IPS-11a (cell line): ENCODE data around the gene PDLIM5.

Source experiments
- H3K4me3 ChIP-seq: one replicate; pipeline ENCODE4 v1.5.1; 2013; ENCODE audit warnings: low read depth, low read length, control low read depth

PDLIM5 gene

DNA sequence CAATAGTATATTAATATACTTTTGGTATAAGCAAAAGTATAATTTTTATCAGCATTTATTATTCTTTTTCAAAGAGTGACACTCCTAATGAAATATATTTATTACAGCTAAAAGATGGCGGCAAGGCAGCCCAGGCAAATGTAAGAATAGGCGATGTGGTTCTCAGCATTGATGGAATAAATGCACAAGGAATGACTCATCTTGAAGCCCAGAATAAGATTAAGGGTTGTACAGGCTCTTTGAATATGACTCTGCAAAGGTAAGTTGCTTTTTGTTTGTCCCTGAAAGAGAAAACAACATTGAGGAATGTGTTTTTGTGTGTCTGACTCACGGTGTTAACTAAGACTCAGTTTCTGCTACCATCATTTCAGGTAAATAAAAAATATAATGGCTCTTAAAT, 71.9 kb downstream of the PDLIM5 start:
- no peak overlapping the region for H3K4me3 ChIP-seq

DNA sequence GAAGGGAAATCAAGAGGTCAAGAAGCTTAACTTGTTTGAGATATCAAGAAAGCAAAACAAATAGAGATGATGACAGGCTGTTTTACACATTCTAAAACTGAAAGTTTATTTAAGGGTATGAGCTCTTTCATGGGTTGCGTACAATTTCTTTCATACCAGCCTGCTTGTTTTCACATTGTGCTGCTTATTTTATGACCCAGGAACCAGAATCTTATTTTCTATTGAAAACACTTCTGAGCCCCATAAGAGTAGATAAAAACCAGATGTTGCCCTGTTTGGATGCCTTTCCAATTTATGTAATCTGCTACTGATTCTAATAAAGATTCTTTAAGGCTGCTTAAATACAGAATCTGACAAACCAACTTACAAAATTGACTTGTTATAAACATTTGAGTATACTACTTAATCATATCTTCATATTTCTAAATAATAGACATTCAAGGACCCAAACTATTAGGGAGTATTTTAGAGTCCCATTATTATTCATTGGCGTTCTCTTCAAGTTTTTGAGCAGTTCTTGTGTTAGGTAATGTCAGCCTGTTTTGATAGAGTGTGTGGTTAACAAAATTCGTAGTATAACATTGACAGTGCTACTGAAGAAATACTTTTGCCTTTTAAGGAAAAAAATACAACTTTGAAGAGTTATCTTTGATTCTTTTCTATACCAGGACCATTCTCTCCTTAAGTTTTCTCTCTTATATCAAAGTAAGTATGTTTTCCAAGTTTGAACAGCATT, 74.4 kb downstream of the PDLIM5 start:
- no peak overlapping the region for H3K4me3 ChIP-seq

DNA sequence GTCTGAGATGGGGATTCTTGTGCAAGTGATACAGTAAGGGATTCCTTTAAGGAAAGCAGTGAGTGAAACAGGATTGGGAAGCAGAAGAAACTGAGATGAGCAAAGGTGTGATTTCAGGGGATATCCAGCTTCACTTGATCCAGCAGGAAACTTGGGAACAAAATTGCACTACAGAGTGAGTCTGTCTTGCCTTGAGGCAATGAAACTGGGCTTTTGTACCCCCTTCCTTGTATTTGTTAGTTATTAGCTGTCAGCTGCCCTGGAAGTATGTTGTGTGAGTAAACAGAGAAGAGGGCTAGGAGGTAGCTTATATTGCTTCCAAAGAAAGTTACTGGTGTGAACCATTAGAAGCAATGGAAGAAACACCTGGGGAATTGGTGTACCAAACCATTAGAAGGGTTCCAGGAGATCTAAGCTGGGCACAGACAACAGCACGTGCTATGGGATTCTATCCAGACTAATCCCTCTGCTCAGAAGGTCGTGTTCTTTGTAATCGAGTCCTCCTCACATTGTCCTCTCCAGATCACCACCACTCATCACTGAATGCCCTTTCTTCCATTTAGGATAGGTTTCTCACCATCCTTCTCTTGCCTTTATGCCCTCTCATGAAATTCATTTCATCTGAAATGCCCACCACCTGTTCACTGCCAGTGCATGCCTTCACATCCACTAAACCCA, 76.0 kb downstream of the PDLIM5 start:
- no peak overlapping the region for H3K4me3 ChIP-seq

DNA sequence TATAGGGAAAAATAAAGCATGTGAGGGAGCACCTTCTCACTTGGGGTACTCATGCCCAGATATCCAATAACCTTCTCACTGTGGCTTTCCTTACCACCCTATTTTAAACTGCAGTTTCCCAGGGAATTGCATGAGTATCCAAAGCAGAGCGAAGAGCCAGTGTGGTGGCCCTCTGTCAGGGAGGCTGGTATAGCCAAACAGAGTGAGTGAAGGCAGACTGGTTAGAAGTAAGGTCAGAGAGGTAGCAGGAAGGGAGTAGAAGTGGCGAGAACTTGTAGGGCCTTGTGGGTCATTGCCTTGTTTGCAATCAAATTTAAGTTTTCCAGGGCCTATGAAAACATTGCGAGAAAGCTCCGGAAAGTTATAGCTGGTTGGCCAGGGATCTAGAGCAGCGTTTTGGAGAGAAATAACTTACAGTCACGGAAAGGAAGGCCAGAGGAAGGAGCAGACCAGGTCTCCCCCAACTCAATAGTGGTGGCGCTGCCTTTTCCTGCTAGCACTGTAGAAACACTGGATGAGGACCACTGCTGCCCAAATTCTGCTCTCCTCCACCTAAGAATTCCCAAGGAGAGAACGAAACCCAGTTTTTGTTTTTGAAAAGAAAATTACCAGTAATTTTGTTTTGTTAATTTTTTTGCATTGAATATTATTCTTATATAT, 77.2 kb downstream of the PDLIM5 start:
- no peak overlapping the region for H3K4me3 ChIP-seq

DNA sequence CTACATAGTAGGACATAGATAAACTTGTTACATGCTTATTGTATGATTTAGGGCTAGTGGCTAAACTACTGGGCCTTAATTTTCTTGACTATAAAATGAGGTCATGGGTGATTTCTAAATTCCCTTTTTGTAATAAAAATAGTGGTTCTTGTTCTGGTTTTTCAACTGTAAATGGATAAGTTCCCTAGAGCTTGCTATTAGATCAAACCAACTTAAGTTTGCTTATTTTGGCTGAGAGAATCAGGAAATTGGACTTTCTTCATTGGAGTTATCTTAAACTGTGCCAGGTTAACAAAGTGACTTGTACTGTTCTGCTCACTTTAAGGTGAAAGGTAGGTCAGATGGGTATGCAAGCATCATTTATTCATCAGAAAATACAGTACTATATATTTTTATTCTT, 78.3 kb downstream of the PDLIM5 start:
- H3K4me3 ChIP-seq, result no peak overlapping the region

DNA sequence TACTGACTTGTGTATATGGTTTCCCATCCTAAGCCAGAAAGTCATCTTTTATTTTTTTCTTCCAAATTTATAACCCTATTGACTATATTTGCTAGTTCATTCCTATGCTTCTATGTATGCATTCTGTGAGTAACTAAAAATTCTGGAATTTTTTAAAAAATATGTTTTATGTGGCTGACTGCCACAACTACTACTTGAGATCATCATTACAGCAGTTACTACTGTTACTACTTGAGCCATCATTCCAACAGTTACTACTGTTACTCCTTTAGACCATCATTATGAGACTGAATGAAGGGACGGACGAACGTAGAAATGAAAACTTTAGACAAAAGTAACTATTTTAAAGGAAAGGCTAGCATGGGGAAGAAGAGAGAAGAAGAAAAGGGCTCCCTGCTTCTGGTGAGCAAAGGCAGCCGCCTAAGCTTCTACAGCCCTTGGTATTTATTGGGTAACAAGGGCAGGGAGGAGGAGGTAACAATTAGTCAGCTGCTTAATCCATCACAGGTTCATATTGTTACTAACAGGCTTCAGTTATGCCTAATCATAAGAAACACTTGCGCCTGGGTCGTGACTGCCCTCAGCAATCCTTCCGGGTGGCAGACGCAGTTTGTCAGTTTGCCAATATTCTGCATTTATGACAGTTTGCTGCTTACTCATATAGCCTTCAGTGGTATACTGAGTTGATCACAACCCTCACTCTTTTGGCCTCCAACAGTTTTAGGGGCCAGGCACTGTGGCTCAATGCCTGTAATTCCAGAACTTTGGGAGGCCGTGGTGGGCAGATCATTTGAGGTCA, 80.4 kb downstream of the PDLIM5 start:
- no peak overlapping the region for H3K4me3 ChIP-seq

DNA sequence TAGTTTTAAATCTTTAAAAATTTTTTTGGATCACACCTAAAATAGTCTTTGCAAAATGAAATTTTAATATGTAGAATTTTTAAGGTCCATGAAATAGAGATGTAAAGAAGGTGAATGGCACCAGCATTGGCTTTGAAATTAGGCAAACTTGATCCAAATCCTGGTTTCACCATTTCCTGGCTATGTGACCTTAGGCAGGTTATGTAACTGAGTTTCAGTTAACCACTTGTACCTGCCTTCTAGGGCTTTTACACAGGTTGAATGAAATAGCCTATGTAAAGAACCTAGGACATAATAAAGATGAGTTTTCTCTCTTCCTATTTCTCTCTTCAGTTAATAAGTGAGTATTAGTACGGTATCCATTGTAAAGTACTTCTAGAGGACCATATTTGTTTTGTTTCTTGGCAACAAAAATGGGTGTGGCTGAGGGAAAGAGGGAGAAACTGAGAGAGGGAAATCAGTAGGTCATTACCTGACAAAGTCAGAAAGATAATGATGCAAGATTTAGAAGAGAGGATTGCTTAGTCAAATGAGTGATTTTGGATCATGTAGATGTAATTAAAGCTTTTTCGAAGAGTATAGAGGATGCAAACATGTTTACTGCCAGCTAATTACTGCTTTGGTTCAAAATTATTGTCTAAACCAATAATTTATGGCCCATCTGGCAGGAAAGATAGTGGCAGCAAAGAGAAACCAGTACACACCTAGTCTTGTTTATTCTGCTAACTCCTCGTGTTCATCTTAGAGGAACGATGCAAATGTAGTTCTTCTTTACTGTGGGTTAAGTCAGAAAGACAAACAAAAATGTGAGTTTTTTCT, 81.9 kb downstream of the PDLIM5 start:
- H3K4me3 ChIP-seq, result no peak overlapping the region

DNA sequence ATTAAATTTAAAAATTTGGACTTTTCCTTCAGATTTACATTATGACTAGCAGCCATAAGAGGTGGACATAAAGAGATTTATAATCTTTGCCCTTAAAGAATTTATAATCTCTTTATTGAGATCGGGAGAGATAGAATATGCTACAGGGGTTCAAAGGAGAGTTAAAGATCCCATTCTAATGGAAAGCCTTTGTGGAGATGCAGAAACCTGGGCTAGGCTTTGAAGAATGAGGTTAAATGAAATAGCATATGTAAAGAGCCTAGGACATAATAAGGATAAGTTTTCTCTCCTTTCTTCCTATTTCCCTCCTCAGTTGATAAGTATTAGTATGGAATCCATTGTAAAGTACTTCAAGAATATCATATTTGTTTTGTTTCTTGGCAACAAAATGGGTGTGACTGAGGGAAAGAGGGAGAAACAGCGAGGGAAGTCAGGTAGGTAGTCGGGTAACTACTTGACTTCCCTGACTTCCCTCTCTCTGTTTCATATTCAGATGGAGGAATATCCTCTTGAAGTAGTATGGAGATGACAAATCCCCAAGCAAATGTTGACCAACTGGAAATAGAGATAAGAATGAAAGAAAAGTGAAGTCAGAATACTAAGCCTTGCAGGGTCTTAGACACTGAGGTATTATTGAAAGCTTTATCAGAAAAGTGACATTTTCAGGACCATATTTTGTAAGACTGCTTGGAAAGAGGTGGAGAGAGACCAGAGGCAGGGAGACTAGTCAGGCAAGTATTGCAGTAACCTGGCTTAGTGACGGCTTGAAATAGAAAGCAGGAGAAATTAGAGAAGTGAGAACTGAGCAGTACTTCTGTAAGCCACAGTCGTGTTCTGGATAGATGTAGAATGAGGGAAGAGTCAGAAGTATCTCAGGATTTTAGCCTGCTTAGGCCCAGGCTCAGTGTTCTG, 82.9 kb downstream of the PDLIM5 start:
- H3K4me3 ChIP-seq, result no peak overlapping the region

DNA sequence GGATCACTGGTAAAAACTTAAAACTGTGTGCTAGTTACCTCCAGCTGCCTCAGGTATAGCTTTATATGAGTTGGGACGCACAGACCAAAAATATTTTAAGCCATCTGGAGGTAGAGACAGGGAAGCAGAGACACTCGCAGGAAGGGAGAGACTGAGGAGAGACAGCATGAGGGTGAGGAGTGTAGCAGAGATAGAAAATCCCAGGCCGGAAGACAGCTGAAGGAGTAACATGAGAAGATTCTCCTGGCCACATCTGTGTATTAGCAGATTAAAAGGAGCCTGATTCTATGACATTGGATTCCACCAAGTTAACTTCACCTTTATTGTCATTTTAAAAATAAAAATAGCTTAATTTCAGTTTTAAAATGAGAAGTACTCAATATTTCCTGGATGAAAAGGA, 84.3 kb downstream of the PDLIM5 start:
- no peak overlapping the region for H3K4me3 ChIP-seq

DNA sequence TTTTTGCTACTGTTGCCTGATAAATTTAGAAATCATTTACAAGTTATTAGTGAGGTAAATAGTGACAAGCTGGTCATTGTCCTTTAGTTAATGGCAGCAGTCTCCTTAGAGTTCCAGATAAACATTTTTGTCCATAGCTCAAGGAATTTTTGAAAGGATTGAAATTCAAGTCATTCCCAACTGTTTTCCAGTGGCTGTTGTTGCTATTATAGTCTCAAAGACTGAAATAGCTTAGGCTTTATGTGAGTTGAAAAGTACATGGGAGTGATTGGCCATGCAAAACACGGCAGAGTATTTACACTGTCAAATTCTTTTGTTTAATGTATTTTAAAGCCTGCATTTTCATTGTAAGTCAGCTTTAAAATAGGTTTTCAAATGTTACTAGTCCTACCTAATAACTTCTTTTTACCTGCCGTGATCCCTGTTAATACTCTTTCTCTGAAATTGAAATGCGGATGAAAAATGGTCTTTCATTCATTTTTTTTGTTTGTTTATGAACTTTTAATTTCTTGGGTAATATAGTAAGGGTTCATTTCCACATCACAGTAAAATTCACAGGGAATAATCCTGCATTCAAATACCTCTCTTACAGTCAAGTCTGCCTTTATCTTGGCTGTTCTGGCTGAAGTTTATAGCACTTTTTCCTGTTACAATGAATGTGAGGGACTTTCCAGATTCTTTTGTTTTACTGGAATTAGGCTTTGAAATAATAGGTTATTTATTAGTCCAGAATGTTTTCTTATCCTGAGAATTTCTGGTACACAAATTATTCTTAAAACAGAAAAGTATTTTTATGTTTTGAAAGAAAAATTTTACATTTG, 85.1 kb downstream of the PDLIM5 start:
- no peak overlapping the region for H3K4me3 ChIP-seq

DNA sequence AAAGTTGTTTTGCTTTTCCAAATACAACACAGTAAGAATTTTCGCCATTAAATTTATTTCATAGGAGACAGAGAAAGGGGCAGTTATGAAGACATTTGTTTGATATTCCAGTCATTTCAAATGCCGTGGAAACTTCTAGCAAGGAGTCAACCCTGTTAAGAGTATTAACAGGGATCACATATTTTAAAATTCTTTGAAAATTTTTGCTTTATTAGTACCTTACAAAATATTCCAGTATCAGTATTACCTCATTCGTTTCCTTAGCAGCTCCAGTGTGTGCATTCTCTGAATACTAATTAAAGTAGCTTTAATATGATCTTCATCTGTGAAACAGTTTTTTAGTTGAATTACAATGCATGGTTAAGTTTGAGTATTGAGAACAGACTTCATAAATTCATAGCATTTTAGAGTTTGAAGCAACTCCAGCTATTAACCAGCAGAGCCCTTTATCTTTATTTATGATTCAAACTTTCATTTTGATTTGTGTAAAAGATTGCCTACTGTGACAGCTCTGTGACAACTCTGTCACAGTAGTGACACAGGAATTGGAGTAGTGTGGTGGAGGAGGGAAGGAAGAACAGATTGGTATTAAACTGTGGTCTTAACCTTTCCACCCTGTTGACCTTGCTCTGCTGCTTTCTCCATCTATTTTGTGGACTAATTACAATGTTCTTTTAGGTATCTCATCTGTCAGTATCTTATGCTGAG, 86.3 kb downstream of the PDLIM5 start:
- no peak overlapping the region for H3K4me3 ChIP-seq

DNA sequence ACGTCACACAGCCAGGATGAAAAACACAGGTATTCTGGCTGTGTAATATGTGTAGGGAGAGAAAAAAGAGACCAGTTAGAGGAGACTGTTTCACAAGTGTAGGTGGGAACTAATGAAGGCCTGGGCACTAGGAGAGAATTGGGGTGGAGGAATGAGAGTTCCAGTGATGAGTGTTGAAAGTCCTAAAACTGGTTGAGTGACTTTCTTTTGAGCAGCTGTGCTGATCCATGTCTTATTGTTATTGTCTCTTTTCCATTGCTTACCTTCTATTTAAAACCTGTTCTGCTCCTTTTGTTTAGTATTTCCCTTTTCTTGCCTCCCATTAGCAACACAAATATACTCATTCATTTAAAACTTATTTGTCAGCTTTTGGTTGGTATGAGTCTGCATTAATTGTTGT, 88.7 kb downstream of the PDLIM5 start:
- H3K4me3 ChIP-seq, result no peak overlapping the region

DNA sequence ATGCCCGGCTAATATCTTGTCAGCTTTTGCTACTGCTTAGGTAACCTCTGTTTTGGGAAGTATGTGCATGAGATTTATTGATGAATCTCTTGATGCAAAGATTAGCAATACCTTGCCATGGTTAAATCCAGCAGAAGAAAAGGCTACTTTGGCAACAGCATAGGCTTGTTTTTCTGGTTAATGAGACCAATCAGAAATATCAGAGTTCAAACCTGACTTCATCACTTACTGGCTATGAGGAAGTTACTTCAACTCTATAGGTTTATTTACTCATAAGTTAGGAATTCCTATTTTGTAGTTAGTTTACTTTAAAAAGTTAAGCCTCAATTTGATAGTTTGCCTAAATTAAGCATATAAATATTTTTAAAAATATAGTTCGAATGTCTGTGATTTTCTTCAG, 93.1 kb downstream of the PDLIM5 start:
- no peak overlapping the region for H3K4me3 ChIP-seq

DNA sequence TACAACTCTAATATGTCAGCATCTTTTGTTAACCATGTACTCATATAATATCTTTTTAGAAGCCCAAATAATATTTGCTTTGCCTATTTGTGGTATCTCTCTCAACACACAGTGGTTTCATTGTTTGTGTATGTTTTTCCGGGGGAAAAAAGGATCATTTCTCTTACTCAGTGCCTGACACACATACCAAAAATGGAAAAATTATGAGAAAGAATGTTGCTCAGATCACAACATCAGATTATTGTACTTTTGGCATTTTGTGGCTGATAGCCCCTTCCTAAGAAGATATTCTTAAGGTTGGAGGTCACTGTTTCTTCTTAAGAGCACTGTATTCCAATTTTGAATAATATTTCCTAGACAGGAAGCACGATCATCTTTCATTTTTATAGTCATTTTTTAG, 93.6 kb downstream of the PDLIM5 start:
- H3K4me3 ChIP-seq, result no peak overlapping the region

DNA sequence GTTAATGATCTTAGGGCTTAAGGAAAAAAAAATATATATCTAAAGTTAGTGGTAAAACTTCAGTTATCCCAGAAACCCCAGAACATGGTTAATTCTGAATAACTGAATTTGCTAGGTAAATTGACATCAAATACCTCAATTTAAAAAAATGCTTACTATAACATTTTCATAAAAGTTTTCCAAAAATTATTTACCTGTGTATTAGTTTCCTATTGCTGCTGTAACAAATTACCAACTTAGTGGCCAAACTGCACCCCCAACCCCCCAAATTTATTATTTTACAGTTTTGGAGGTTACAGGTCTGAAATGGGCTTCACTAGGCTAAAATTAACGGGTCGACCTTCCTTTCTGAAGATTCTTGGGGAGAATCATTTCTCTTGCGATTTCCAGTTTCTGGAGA, 95.2 kb downstream of the PDLIM5 start:
- no peak overlapping the region for H3K4me3 ChIP-seq

DNA sequence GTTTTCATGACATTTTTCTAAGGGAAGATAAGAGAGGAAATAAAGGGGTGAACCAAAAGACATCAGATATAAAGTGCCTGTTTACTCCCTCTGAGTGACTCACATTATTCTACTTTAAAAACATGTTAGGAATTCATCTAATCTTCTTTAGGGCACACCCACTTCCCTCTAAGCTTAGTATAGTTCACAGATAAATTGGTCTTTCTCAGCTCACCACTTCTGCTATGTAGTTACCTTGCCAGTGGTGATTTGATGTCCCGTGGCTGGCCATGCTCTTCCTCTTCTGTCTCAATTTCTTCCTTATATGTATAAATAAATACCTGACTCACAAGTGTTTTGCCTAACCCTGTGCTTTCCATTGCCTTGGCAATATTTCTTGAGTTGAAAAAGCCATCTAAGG, 96.8 kb downstream of the PDLIM5 start:
- no peak overlapping the region for H3K4me3 ChIP-seq

DNA sequence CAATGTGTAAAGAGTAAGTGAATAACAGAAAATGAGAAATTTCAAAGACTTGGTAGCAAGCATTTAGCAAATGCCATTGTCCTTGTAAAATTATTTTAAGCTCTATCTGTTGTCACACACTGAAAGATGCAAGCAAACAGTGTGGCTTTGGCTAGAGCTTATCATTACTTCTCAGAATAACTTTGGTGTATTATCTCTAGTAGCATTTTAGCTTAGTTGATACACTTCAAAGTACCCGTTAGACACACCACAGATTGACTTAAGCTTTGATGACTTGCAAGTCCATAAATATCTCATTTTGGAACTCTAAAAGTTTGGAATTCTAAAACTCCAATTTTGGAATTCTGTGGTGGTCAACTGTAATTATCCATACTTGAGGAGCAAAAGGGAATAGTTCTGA, 98.6 kb downstream of the PDLIM5 start:
- no peak overlapping the region for H3K4me3 ChIP-seq

DNA sequence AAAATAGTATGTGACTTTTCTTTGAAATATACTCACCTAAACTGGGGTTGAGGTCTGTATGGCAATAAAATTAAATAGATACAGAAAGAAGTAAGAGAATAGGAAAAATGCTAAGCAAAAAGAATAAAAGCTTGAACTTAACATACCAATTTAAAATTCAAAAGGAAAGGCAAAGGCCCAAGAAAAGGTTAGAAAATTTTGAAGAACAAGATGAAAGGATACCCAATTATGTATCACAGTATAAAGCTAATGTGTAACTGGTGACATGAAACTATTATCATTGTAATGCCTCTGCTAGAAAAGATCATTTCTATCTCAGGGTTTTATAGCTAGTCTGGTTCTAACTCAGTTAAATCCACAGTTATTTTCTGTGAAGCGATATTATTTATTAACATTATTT, 99.1 kb downstream of the PDLIM5 start:
- no peak overlapping the region for H3K4me3 ChIP-seq
